LNCAP (cell line): Measurements from ENCODE around the gene TDRKH.

ENCODE experiments used
- CTCF ChIP-seq: fragments of 450-650 bp; IDR thresholded peaks from 2 replicates; pipeline ENCODE4 v1.5.1; 2017; ENCODE audit warnings: mild to moderate bottlenecking

TDRKH gene

GRCh38 chr1:151800830-151801229 is 10.5 kb upstream of the TDRKH start:
- TF ChIP-seq CTCF: no peak

- no peak for TF ChIP-seq CTCF
These were observed 9.1 kb upstream of the TDRKH start for GRCh38 chr1:151799179-151800022.

GRCh38 chr1:151798571-151798970 is 8.3 kb upstream of the TDRKH start:
- TF ChIP-seq CTCF: no peak

- TF ChIP-seq CTCF: no peak
These were observed 796 bp upstream of the TDRKH start for GRCh38 chr1:151790940-151791651.

GRCh38 chr1:151787689-151788088 is 2.6 kb downstream of the TDRKH start:
- TF ChIP-seq CTCF: no peak

- TF ChIP-seq CTCF: no peak
These were observed 6.5 kb downstream of the TDRKH start for GRCh38 chr1:151783796-151784195.

GRCh38 chr1:151782741-151783140 is 7.6 kb downstream of the TDRKH start:
- no peak for TF ChIP-seq CTCF
